ENCODE data around the gene CKS2.
A peak's percentile ranks its signal among the peaks of the same experiment; 100 is the strongest.
"Not testable (repeated sequence)": the region's sequence is repeated elsewhere in the genome, so short reads cannot be mapped to it uniquely, and the experiment has no call there.

The CKS2 gene

GRCh38 chr9:89310475-89311345 is at the start of gene CKS2:
TSS of gene CKS2 (plus strand) at chr9:89311195. CDS start at chr9:89311293, 98 bp downstream.
- DNase-seq (ENCODE audit: low spot score), result peak; percentile 100

DNA sequence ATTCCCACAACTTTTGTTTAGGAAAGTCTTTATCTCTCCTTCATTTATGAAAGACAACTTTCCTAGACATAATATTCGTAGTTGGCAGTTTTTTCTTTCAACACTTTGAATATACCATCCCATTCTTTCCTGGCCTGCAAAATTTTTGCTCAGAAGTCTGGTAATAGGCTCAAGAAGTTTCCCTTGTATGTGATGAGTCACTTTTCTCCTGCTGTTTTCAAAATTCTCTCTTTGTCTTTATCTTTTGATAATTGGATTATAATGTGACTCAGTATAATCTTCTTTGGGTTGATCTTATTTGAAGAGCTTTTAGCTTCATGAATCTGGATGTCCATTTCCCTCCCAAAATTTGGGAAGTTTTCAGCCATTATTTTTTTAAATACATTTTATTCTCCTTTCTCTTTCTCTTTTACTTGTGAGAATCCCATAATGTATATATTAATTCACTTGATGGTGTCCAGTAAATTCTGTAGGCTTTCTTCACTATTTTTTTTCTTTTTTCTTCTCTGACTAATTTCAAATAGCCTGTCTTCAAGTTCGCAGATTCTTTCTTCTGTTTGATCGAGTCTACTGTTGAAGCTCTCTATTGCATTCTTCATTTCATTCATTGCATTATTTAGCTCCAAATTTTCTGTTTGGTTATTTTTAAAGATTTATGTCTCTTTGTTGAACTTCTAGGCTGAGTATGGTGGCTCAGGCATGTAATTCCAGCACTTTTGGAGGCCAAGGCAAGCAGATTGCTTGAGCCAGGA is 37.3 kb upstream of the CKS2 start:
- no peak for DNase-seq (ENCODE audit: low spot score)

DNA sequence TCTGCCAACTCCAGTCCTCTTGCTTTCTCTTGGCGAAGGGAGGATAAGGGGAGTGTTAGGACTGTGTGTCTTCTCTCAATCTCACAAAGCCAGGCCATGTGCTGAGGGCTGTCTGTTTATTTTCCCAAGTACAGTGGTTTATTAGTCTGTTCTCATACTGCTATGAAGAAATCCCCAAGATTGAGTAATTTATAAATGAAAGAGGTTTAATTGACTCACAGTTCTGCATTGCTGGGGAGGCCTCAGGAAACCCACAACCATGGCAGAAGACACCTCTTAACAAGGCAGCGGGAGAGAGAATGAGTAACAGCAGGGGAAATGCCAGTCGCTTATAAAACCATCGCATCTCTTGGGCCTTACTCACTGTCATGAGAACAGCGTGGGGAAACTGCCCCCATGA is 36.2 kb upstream of the CKS2 start:
- no peak for DNase-seq (ENCODE audit: low spot score)

DNA sequence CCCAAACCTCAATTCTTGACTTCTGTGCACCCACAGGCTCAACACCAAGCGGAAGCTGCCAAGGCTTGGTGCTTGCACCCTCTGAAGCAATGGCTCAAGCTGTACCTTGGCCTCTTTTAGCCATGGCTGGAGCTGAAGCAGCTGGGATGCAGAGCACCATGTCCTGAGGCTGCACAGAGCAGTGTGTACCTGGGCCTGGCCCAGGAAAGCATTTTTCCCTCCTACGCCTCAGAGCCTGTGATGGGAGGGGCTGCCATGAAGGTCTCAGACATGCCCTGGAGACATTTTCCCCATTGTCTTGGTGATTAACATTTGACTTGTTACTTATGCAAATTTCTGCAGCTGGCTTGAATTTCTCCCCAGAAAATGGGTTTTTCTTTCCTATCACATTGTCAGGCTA is 35.0 kb upstream of the CKS2 start:
- DNase-seq (ENCODE audit: low spot score), result not testable (repeated sequence)

GRCh38 chr9:89277043-89277442 is 34.0 kb upstream of the CKS2 start:
- DNase-seq (ENCODE audit: low spot score), result no peak

- DNase-seq (ENCODE audit: low spot score), result no peak
Observed at GRCh38 chr9:89277454-89277853, 33.5 kb upstream of the CKS2 start.

GRCh38 chr9:89278551-89278950 is 32.4 kb upstream of the CKS2 start:
- peak; percentile 47 for DNase-seq (ENCODE audit: low spot score)

GRCh38 chr9:89278997-89279739 is 31.8 kb upstream of the CKS2 start:
- peak; percentile 46 for DNase-seq (ENCODE audit: low spot score)

DNA sequence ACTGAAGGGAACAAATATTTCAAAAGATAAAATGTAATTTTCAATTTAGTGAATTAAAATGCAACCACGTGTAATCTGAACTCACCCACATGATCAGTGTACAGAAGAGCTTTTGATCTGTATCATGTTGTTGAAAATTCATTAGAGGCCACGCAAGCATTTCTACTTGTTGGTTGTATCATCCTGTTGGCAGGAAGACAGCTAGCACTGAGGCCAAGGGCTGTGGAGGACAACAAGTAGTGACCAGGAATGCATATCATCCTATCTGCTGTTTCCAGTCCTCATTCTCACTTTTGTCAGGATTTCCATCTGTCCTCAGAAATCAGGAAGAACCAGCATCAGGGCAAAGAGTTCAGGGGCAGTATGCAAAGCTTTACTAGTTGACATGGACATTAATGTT is 29.9 kb upstream of the CKS2 start:
- DNase-seq (ENCODE audit: low spot score), result no peak

DNA sequence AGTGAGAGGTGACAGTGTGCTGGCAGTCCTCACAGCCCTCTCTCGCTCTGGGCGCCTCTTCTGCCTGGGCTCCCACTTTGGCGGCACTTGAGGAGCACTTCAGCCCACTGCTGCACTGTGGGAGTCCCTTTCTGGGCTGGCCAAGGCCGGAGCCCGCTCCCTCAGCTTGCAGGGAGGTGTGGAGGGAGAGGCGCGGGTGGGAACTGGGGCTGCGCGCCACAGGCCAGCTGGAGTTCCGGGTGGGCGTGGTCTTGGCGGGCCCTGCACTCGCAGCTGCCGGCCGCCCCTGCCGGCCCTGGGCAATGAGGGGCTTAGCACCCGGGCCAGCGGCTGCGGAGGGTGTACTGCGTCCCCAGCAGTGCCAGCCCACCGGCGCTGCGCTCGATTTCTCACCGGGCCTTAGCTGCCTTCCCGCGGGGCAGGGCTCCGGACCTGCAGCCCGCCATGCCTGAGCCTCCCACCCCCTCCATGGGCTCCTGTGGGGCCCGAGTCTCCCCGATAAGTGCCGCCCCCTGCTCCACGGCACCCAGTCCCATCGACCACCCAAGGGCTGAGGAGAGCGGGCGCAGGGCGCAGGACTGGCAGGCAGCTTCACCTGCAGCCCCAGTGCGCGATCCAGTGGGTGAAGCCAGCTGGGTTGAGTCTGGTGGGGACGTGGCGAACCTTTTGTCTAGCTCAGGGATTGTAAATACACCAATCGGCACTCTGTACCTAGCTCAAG is 28.6 kb upstream of the CKS2 start:
- not testable (repeated sequence) for DNase-seq (ENCODE audit: low spot score)

GRCh38 chr9:89284076-89284475 is 26.9 kb upstream of the CKS2 start:
- no peak for DNase-seq (ENCODE audit: low spot score)

- no peak for DNase-seq (ENCODE audit: low spot score)
Observed at GRCh38 chr9:89291741-89292140, 19.3 kb upstream of the CKS2 start.

DNA sequence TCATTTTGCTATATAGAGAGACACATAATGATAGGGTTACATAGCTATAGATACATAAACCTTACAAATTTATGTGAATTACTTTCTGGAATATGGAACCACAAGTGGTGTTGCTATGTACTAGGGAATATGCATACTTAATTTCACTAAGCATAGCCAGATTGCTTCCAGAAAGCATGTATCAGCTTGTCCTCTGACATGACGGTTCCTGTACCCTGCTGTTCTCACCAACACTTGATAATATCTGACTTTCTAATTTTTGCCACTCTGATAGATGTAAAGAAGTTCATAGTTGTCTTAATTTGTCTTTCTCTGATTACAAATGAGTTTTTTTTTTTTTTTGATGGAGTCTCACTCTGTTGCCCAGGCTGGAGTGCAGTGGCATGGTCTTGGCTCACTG is 18.0 kb upstream of the CKS2 start:
- DNase-seq (ENCODE audit: low spot score), result no peak

GRCh38 chr9:89295400-89295799 is 15.6 kb upstream of the CKS2 start:
- no peak for DNase-seq (ENCODE audit: low spot score)

GRCh38 chr9:89301996-89302395 is 9.0 kb upstream of the CKS2 start:
- DNase-seq (ENCODE audit: low spot score), result not testable (repeated sequence)

- peak; percentile 29 for DNase-seq (ENCODE audit: low spot score)
Observed at GRCh38 chr9:89304020-89304833, 6.8 kb upstream of the CKS2 start.

GRCh38 chr9:89304834-89305188 is 6.2 kb upstream of the CKS2 start:
- no peak for DNase-seq (ENCODE audit: low spot score)

DNA sequence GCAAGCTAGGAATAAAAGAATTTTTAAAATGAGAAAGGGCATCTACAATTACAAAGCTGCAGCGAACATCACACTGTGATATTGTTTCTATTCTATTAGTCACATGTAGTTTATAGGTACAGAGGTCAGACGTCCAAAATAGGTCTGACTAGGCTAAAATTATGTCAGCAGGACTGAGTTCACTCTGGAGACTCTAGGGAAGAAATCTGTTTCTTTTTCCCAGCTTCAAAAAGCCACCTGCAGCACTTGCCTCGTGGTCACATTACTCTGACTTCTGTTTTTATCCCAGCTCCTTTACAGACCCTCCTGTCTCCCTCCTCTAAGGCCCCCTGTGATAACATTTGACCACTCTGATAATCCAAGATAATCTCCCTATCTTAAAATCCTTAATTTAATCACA is 5.1 kb upstream of the CKS2 start:
- DNase-seq (ENCODE audit: low spot score), result no peak

DNA sequence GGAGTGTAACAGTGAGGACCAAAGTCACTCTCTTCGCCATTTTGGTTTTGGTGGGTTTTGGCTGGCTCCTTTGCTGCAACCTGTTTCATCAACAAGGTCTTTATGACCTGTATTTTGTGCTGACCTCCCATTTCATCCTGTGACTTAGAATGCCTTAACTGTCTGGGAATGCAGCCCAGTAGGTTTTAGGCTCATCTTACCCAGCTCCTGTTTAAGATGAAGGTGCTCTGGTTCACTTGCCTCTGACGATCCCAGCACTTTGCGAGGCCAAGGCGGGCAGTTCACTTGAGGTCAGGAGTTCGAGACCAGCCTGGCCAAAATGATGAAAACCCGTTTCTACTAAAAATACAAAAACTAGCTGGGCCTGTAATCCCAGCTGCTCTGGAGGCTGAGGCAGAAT is 1.8 kb upstream of the CKS2 start:
- no peak for DNase-seq (ENCODE audit: low spot score)

DNA sequence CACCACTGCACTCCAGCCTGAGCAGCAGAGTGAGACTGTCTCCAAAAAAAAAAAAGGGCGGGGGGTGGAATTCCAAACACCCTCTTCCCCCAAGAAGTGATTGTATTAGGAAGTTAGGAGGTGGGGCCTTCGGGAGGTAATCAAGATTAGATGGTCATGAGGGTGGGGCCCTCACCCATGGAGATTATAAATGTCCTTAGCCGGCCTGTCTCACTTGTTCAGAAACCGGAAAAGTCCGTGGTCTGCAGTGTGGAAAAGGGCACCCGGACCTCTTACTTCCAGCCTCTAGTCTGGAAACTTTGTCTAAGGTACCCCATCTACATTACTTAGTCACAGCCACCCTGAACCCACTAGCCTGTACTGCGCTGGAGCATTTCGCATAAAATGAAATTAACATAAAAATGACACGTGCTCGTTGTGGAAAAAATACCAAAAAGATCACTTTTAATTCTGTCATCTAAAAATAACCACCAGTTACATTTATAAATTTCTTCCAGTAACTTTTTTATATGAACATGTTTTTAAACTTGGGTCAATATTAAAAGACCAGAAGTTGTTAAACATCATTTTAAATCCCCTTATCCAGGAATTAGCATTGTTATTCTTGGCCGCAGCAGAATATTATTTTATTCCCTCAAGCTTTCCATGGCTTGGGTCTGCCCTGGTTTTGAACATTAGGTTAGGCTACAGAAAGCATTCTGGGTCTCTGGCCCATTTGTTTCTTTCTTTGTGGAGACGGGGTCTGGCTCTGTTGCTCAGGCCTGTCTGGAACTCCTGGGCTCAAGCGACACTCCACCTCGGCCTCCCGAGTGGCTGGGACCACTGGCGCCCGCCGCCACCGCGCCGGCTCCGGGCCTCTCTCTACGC is 1.2 kb upstream of the CKS2 start:
- peak; percentile 61 for DNase-seq (ENCODE audit: low spot score)
